Measurements from ENCODE around the gene ANK2. TPM values are rescaled to one million over a fixed set of nuclear protein-coding genes. Genes with fewer than 3 reads are reported as not detected.

Gene ANK2
- polyA plus RNA-seq, 1 donor = 80.7 TPM

- no peak for DNase-seq
Observed at GRCh38 chr4:113290666-113291065, 241.2 kb downstream of the ANK2 start.

DNA sequence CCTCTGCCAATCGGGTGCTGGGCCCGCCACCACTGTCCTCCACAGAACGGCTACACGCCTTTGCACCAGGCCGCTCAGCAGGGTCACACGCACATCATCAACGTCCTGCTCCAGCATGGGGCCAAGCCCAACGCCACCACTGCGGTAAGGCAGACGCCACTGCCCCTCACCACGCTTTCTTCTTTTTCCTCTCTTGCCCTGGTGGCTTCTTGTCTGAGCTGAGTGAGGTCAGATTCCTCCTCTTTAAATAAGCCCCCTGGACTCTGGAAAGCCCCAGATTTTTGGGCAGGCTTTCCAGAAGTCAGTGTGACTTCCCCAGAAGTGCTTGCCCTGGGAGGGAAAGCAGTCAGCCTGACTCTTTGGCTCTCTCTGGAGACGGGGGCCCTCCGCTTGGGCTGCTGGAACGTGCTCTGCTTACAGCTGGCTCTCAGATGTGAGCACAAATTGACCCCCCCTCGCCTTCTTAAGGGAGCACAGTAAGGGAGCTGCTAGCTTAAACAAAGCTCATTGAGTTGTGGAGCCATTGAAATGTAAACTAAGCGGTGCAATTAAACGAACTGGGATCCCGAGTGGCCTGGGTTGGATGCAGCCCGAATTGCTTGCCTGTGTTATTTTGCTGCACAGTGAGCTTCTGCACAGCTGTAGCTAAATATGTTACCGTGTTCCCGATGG is 243.1 kb downstream of the ANK2 start:
- DNase-seq = peak; percentile 57

DNA sequence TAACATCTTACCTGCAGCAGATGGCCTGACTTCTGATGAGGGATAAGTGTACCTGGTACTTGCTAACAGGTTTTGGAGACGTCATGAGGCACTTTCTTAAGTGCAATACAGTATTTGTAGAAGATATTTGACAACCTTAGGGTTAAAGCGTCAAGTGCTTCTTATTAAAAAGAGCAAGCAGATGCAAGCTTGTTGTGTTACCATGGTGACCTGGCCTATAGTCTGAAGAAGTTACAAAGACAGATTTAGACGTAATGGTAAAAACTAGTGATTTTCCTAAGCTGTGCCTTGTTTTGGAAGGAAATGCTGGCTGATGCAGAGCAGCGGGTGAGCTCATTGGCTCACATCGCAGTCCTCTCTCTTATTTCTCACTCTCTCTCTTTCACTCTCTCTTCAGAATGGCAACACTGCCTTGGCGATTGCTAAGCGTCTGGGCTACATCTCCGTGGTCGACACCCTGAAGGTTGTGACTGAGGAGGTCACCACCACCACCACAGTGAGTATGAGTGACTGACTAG is 243.6 kb downstream of the ANK2 start:
- peak; percentile 41 for DNase-seq

DNA sequence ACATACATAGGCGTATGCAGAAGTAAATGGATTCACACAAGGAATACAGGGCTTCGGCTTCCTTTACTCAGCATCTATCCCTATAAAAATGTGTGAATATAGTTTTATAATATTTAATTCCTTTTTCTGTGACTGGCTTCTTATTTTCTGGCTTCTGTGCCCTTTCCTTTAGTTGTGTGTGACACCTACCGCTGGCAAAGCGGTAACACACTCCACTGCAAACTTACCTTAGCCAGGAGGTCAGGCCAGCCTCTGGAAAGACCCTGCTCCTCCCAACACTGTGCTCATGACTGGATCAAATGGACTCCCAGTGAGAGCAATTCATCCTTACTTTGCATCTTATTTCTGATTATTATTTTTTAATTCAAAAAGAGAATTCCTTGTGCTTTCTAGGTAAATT is 244.2 kb downstream of the ANK2 start:
- no peak for DNase-seq

GRCh38 chr4:113294908-113295307 is 245.5 kb downstream of the ANK2 start:
- no peak for DNase-seq

DNA sequence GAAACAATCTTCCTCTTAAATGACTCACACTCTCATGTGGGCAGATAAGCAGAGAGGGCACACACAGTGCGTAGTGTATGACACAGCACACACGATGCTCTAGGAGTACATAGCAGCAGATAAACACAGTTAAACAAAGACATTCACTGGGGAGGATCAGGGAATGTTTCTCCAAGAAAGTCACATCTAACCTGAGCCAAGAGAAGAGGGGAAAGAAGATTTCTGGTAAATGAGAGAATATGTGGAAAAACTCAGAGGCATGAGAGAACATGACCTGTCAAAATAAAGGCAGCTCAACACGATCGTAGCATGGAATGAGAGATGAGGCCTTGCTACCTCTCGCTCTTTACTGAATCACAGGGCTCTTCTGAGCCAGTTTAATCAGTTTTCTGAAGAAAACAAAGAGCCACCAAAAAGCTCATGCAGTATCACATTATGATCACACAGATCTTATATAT is 251.0 kb downstream of the ANK2 start:
- no peak for DNase-seq

DNA sequence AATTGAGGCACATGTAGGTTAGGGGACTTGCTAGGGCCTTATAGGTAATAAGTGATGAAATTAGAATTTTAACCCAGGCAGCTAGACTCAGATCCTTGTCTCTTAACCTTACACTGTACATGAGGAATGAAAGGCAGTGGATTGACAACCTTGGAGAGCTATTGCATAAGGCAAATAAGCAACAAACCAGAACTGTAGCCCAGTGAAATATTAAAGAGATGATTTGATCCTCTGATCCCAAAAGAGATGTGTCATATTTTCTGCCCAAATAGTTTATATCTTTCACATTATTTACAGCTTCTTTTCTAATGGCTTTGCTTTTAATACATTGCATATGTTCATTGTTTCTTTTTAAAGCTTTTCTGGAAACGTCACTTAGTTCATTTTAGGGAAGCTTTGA is 252.6 kb downstream of the ANK2 start:
- DNase-seq = no peak

DNA sequence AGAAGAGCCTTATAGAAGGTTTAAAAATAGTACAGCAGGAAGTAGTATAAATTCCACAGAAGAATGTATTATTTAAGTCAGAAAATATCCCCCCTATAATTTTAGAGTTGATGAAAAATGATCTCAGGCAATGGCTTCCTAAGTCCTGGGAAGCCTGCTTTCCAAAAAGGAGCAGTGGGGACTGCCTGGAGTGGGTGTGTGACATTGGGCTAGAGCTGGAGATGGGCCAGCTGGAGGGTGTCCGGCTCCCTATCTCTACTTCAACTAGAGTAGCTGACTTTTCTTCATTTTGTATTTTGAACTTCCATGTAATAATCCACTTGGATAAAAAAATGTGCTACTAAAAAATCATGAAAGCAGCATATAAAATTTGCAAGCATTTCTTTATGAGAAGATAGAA is 253.9 kb downstream of the ANK2 start:
- DNase-seq = no peak

- no peak for DNase-seq
Observed at GRCh38 chr4:113311047-113311446, 261.6 kb downstream of the ANK2 start.

- DNase-seq = no peak
Observed at GRCh38 chr4:113312529-113312928, 263.1 kb downstream of the ANK2 start.

DNA sequence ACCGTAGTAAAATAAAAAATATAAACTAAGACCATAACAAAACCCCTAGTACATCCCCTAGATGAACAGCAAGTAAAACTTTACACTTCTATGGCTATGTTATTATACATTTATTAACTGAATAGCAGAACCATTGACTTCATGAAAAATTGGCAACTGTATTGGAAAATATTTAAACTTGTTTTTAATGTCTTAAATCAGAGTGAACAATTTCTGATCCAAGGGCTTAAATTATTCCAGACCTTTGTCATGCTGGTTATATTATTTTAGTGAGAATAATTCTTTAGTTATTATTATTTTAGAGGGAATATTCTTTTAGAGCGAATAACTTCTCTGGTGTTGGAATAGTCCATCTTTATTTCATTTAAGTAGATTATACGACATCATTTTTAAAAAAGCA is 265.0 kb downstream of the ANK2 start:
- no peak for DNase-seq

DNA sequence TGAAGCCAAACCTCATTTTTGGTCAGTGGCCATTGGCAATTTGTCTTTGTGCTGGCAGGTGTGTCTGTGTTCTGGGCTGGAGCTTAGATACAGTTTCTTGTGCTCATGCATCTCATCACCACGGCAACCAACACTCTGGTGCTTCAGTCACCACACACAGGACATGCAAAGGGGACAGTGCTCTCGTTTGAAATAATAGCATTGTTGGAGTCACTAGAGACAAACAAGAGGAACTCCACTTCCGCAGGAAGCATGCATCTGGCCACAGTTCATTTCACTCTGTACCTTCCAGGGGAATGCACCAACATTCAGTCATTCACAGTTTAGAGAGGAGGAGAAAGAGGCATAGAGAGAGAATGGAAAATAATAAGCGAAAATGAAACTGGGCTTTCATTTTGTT is 267.4 kb downstream of the ANK2 start:
- no peak for DNase-seq

- DNase-seq = no peak
Observed at GRCh38 chr4:113317523-113317922, 268.1 kb downstream of the ANK2 start.

DNA sequence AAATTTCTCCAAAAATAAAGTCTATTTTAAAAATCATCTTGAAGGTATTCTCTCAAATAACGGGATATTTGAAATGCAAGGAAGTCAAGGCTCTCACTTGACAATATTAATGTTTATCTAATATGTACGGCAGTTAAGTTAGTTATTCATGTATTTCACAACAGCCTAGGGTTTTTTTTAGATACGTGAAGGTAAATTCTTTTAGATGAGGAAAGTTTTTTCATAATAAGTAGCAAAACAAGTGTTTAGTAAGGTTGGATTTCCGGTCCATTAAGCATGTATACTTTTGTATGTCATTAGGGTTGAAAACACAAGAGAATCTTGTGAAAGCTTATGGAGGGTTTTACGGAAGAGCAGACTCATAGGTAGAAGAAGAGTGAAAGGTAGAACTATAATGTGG is 273.3 kb downstream of the ANK2 start:
- DNase-seq = no peak

- DNase-seq = no peak
Observed at GRCh38 chr4:113325876-113326615, 276.6 kb downstream of the ANK2 start.

DNA sequence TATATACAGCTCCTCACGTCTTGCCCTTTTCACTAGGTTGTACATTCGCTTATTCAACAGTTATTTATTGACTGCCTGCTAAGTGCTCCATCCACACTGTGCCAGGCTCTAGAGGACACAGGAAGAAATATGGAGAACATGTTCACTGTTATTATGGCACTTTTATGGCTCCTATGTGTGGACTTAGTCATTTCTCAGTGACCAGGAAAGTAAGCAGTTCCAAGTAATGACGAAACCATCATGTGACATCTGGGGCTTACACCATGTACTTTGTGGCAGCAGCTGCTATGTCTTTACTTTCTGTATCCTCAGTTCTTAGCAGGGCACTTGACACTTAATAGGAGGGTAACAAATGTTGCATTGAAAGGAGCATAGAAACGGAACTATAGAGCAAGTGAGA is 278.0 kb downstream of the ANK2 start:
- no peak for DNase-seq

DNA sequence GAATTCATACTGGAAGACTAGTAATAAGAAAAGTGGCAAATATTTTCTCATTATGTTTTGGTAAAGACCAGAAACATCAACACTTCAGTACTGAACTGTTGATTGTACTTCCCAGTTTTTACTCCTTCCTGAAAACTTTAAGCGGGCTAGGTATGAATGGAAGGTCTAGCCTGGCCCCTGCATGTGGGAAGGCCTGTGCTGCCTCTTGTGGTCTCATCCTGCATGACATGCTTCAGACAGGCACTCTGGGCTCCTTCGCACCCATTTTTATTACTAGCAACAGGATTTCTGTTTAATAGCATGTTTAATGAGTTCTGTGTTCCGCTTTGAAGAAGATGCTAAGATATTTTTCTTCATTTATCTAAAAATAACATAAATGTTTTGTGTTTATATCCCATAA is 279.1 kb downstream of the ANK2 start:
- DNase-seq = no peak

GRCh38 chr4:113330200-113330599 is 280.7 kb downstream of the ANK2 start:
- DNase-seq = no peak

DNA sequence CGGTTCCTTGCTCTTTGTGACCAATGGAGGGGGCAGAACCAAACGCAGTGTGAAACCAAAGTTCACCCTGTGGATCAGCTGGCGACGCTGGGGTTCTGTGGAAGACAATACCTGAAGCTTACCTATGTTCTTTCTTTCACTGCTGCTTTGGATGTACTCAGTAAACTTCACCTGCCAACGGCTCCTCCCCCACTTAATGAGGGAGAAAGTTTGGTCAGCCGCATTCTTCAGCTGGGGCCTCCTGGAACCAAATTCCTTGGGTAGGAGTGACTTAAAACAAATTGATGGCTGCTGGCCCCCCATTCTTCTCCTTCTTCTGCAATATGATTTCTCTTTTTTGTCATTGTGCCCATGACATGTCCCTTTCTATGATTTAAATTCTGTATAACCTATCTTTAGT is 282.4 kb downstream of the ANK2 start:
- no peak for DNase-seq

GRCh38 chr4:113332701-113333100 is 283.2 kb downstream of the ANK2 start:
- DNase-seq = no peak

DNA sequence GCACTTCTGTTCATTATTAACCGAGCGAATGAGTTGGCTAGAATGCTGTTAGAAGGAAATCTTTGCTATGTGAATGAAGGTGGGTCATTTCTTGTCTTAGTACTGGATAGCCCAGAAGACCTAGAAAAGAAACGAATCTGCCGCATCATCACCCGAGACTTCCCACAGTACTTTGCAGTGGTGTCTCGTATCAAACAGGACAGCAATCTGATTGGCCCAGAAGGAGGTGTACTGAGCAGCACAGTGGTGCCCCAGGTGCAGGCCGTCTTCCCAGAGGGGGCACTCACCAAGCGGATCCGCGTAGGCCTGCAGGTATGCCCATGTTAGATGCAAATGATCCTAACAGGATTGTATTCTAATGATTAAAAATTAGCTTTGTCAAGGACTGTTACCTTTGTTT is 286.3 kb downstream of the ANK2 start:
- DNase-seq = no peak

- no peak for DNase-seq
Observed at GRCh38 chr4:113336556-113336955, 287.1 kb downstream of the ANK2 start.

DNA sequence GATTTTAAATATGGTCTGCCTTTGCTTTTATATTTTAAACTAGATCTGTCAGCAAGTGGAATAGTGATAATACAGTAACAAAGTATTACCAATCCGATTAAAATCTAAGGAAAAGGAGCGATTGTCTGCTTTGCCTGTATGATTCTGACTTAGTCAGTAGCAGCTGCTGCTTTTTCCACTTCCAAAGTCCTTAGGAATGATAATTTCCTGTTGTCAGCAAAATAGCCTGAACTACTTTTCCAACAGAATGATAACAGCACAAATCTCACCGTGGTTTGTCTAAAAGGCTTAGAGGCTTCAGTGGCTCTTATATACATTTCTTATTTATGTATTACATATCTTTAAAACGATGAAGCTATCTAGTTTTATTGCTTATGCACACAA is 290.0 kb downstream of the ANK2 start:
- DNase-seq = no peak

- DNase-seq = no peak
Observed at GRCh38 chr4:113344100-113344499, 294.6 kb downstream of the ANK2 start.
